NT2/D1 (cell line): ENCODE data around the gene BARX2.

Experiments
- SUZ12 ChIP-seq: IDR thresholded peaks from 2 replicates; pipeline ENCODE4 v1.6.1; 2011; ENCODE audit not compliant: insufficient read length, insufficient read depth; ENCODE audit errors: extremely low read depth
- YY1 ChIP-seq: IDR thresholded peaks from 2 replicates; pipeline ENCODE4 v1.6.1; 2011; ENCODE audit not compliant: insufficient read length, insufficient read depth
- ZNF274 ChIP-seq: IDR thresholded peaks from 2 replicates; pipeline ENCODE4 v1.6.1; 2011; ENCODE audit warnings: mild to moderate bottlenecking, low read depth, low read length

GRCh38 chr11:129426776-129427175 lies 51.1 kb downstream of the BARX2 start:
- no peak for TF ChIP-seq ZNF274
- no peak for TF ChIP-seq SUZ12
- TF ChIP-seq YY1 = no peak
